ENCODE data around the gene SDS.

Gene SDS, protein sequence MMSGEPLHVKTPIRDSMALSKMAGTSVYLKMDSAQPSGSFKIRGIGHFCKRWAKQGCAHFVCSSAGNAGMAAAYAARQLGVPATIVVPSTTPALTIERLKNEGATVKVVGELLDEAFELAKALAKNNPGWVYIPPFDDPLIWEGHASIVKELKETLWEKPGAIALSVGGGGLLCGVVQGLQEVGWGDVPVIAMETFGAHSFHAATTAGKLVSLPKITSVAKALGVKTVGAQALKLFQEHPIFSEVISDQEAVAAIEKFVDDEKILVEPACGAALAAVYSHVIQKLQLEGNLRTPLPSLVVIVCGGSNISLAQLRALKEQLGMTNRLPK

DNA sequence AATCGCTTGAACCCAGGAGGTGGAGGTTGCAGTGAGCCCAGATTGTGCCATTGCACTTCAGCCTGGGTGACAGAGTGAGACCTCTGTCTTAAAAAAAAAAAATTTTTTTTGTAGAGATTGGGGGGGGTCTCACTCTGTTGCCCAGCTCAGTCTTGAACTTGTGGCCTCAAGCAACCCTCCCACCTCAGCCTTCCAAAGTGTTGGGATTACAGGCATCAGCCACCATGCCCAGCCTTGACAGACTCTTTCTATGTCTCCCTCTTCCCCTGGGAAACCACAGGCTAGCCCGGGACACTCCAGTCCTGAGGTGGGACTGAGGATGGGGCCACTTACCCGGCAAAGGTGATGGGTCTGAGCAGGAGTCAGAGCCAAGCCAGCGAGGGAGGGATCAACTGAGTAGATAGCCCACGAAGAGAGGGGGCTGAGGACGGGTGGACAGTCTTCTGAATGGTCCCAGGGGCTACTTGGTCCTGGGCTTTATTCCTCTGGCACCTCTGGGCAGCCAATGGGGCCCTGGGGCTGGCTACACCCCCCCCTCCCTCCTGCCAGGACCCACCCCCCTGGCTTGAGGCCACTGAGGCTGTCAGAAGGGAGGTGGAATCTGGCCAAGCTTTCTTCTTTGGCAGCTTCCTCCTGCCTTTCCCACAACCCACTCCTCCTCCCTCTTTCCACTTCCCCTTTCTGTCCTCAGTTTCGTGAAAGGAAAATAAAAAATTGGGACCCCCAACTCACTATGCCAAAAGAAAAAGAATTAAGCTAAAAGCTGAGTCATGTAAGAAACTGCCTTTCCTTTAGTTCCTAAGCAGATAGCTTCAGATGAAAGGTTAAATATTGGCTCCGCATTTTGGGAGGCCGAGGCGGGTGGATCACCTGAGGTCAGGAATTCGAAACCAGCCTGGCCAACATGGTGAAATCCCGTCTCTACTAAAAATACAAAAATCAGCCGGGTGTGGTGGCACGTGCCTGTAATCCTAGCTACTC, at the start of gene SDS:
Gene SDS, minus strand, starts transcription at position 453 of the 981 bp plus-strand sequence. CDS start 4,179 bp downstream, outside the sequence.
- DNase-seq (ENCODE audit: low read depth) = no peak

DNA sequence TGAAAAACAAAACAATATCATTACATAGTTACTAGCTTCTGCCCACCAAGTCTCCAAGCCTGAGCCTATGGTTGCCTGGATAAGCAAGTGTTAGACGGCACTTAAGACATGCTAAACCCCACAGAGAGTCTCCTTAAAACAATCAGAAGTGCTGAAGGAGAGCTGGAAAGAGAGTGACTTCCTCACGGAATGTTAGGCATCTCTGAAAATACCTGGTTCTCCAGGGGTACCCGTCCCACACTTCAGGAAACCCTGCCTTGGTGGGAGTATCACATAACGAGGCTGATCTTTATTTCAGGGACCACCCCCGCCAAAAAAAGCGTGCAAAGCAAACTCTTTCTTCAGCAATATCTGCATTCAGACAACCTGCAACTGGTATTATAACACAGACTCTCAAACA, 49.6 kb upstream of the SDS start:
- DNase-seq (ENCODE audit: low read depth) = no peak

DNA sequence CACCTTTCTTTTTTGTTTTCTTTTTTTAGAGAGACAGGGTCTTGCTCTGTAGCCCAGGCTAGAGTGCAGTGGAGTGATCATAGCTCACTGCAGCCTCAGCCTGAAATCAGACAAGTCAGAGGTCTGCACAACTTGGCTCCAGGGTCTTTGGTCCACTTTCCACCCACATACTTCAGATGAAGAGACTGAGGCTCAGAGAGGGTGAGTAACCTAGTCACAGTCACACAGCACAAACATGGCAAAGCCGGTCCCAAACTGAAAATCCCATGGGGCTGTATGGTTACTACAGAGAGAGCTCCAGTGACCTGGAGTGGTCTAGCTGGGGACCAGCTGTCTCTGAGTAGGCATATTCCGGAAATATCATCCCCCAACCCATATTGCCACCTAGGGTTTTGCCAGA, 48.8 kb upstream of the SDS start:
- no peak for DNase-seq (ENCODE audit: low read depth)

DNA sequence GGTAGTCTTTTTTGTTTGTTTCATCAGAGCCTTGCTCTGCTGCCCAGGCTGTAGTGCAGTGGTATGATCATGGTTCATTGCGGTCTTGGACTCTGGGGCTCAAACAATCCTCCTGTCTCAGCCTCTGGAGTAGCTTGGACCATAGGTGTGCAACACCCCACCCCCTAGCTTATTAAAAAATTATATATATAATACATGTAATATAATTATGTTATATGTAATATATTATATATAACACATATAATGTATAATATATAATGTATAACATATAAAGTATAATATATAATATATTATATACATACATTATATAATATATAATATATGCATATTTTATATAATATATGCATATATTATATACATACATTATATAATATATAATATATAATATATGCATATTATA, 46.2 kb upstream of the SDS start:
- DNase-seq (ENCODE audit: low read depth) = no peak

DNA sequence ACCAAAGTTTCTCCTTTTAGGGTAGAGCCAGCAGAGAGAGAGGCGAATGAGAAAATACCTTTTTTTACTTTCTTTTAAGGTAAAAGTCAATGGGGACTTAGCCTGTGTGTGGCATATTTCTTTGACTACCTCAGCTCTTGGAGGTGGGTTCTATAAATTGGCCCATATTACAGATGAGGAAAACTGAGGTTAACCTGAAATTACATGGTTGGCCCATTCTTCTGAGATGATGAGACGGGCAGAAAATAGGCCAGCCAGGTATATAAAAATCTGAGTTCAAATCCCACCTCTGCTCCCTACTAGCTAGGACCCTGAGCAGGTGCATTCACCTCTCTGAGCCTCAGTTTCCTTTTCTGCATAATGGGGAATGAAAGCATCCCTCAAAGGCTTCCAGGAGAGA, 45.6 kb upstream of the SDS start:
- no peak for DNase-seq (ENCODE audit: low read depth)

DNA sequence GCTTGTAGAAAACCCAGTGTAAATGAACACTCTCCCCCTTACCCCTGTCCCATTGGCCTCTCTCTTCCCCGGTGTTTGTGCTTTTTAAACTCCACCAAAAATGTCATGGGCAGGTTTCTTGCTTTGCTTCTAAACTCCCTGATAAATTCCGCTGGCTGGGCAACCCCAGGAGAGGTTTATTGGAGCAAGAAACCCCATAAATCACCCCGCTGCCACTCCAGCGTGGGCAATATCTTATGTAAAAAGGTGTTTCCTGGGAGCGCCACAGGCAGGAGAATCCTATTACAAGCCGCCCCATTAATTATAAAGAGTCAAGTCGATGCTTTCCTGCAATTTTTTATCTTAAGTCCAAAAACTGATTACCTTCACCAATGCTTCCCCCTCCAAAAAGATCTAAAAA, 45.2 kb upstream of the SDS start:
- DNase-seq (ENCODE audit: low read depth) = no peak

DNA sequence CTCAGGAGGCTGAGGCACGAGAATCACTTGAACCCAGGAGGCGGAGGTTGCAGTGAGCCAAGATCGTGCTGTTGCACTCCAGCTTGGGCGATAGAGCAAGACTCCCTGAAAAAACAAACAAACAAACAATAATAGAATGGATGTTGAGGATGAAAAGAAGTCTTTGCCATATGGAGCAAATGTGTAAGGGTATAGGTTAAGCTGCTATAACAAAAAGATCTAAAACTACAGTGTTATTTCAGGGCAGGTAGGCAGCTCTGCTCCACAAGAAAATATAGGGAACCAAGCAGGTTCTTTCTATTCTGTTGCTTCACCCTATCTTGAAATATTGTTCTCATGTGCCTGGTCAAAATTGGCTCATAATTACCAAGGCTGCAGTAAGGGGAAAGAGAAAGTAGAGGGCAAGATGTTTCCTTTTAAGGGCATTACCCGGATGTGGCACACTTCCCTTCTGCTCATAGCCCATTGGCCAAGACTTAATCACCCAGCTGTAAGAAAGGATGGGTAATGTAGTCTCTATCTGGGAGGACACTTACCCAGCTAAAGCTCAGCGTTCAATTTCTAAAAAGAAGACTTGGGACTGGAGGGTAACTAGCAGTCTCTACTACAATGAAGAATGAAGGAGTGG, 42.0 kb upstream of the SDS start:
- no peak for DNase-seq (ENCODE audit: low read depth)

DNA sequence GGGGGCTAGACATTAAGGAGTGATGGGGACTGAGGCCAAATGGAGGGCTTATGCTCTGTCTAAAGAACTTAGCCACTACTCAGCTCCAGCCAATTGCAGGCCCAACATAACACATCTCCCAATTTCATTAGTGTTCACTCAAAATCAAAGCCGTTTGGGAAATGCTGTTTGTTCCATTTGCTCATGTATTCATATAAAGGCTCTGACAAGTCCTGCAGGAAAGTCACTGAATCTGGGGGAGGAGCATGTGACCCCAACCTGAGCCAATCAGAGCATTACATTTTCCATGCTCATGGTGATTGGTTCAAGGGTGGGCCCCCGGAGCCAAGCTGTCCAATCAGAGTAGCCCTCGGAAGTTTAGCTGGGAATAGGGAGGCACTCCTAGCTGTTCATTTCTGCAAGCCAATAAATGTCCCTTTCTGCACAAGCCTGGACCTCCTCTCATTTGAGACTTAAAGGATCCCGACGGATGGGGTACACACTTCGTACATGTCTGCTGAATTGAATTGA, 39.4 kb upstream of the SDS start:
- DNase-seq (ENCODE audit: low read depth) = no peak

DNA sequence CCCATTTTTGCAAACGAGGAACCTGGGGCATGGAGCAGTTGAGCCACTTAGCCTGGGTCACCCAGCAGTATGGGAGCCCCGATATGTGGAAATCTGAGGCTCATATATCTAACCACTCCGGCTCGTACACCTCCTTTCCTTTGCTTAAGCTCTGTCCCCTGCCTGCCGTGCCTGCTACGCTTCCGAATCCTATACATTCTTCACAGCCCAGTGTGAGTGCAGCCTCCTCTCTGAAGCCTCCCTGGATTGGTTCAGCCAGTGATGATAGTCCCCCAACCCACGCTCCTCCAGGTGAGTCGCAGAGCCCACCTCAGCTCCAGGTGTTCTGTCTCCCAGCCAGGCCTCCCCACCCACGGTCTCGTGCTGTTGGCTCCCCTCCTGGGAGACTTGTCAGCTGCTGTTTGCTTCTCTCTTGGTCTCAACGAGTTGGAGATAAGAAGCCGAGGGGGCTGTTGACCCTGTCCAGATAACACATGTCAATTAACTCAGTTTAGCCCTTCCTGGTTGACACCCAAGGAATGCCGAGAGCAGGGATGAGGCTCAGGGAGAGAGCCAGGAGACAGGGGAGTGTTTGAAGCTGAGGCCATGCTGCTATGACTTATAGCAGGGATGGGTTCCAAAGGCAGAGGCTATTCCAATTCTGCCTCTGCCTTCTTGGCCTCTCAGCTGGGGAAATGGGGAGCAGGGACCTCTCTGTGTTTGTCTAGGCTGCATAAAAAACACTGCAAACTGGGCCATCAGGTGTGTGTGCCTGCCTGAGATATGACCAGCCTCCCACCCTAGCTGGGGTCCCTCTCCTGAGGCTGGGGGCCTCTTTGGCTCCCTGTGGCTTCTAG, 37.5 kb upstream of the SDS start:
- DNase-seq (ENCODE audit: low read depth) = no peak

DNA sequence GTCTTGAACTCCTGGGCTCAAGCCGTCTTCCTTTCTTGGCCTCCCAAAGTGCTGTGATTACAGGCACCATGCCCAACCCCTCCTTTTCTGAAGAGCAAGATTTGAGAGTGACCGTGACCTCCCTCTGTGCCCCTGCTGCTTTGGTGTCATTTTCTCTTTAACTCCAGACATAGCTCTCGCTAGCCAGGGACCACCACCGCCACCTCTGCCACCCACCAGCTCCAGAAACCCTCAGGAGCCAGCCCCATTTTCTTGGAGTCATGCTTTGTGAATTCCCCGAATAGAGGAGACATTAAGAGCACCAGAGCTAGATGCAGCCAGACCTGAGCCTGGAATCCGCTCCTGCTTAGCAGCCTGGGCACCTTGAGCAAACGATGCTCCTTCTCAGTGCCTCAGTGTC, 36.6 kb upstream of the SDS start:
- DNase-seq (ENCODE audit: low read depth) = no peak

DNA sequence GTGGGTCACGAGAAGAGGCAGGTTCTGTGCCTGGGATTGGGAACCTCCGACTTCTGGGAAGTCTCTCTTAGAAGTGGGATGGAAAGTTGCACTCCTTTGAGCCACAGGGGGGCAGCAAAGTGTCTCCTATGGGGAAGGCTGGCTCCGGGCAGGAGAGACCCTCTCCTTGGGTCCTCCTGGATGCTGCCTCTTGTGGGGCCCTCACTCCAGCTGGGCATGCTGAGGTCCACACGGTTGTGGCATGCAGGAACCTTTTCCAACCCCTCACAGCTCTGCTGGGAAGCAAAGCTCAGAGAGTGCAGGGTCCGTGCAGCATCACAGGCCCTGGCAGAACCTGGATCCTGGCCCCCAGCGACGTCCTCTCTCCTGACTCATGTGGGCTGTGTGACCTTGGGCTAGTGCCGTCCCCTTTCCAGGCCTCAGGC, 35.9 kb upstream of the SDS start:
- no peak for DNase-seq (ENCODE audit: low read depth)

DNA sequence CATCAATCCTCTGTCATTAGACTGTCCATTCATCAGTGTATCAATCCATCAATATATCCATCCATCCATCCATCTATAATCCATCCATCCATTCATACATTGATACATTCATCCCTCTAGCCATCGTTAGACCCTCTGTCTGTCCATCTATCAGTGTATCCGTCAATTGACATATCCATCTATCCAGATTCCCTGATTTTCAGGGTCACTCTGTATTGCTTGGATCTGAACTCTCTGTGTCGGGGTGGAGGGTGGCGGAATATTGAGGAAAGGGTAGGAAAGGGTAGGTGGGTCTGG, 35.6 kb upstream of the SDS start:
- DNase-seq (ENCODE audit: low read depth) = no peak

DNA sequence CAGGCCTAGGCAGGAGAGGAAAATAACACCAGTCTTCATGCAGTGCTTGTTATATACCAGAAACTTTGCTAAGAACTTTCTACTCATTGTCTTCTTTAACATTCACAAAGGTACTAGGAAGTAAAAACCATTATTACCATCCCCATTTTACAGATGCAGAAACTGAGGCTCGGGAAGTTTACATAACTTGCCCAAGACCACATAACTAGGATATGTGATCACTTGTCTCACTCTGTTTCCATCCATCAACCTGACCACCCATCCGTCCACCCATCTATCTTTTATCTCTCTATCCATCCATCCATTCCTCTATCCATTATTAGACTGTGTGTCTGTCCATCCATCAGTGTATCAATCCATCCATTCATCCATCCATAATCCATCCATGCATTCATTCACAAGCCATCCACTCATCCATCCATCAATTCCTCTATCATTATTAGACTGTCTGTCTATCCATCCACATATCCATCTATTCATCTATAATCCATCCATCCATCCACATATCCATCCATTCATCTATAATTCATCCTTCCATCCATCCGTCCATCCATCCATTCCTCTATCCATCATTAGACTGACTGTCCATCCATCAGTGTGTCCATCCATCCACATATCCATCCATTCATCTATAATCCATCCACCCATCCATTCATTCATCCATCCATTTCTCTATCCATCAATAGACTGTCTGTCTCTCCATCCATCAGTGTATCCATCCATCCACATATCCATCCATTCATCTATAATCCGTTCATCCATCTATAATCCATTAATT, 35.0 kb upstream of the SDS start:
- no peak for DNase-seq (ENCODE audit: low read depth)

DNA sequence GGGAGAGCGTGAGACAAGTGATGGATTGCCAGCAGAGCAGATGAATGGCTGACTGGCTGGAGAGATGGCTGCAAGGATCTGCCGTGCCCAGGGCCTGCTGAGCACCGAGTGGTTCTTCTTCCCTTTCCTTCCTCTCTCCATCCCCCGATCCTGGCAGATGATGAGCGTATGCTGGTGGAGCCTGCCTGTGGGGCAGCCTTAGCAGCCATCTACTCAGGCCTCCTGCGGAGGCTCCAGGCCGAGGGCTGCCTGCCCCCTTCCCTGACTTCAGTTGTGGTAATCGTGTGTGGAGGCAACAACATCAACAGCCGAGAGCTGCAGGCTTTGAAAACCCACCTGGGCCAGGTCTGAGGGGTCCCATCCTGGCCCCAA, 34.0 kb upstream of the SDS start:
- DNase-seq (ENCODE audit: low read depth) = no peak

DNA sequence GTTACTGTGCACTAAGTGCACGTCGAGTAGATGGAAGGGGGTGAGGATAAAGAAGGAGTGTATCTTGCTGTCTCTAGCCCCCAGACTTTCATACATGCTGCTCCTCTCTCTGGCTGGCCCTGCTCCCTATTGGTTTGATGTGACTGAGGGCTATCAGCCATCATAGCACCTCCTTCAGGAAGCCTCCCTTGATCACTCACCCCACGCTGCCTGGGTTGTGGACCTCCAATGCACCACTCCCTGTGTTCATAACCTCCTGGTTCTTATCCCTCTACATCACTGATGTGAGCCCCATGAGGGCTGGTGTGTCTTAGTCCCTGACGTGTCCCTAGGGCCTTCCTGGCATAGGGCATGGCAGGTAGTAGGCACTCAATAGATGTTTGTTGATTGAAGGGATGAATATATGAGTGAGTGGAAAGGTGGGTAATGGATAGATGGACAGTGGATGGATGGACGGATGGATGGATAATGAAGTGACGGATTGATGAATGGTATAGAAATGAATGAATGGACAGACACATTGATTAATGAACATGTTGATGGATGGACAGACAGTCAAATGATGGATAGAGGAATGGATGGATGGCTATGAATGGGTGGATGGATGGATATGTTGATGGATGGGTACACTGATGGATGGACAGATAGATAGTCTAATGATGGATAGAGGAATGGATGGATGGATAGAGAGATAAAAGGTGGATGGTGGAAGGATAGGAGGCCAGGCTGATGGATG, 33.5 kb upstream of the SDS start:
- no peak for DNase-seq (ENCODE audit: low read depth)

DNA sequence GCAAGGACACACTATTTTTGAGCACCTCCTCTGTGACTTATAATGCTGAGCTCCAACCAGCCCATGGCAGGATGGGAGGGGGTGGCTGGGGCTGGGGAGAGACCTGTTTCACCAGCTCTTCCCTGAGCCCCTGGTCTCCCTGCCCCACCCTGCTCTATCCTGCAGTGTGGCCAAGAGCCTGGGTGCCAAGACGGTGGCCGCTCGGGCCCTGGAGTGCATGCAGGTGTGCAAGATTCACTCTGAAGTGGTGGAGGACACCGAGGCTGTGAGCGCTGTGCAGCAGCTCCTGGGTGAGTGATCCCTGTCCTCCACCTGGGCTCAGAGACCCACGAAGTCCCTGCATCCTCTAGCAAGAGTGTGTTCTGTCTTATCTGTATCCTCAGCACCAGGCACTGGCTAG, 32.9 kb upstream of the SDS start:
- DNase-seq (ENCODE audit: low read depth) = no peak

DNA sequence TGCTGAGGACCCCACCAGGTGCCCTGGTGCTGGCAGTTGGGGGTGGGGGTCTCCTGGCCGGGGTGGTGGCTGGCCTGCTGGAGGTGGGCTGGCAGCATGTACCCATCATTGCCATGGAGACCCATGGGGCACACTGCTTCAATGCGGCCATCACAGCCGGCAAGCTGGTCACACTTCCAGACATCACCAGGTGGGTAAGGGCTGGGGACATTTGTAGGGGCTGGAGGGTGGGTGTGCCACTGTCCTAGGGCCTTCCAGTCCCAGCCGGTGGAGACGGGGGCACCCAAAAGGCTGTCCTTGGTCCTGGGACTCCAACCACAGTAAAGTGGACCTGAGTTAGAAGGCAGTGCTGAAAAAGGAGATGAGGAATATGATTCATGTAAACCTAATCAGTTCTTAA, 31.7 kb upstream of the SDS start:
- no peak for DNase-seq (ENCODE audit: low read depth)

DNA sequence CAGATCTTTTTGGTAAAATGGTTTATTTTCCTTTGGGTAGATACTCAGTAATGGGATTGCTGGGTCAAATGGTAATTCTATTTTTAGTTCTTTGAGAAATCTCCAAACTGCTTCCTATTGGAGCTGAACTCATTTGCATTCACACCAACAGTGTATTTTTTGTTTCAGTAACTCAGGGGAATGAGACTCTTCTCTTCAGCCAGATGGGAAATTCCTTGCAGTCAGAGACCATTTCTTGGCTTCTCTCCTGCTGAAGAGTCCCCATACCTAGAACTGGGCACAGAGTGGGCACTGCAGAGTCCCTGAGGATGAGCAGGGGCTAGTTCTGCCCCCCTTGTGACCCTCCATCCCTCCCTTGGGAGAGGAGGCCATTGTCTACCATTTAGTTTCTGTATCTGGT, 29.3 kb upstream of the SDS start:
- DNase-seq (ENCODE audit: low read depth) = no peak

DNA sequence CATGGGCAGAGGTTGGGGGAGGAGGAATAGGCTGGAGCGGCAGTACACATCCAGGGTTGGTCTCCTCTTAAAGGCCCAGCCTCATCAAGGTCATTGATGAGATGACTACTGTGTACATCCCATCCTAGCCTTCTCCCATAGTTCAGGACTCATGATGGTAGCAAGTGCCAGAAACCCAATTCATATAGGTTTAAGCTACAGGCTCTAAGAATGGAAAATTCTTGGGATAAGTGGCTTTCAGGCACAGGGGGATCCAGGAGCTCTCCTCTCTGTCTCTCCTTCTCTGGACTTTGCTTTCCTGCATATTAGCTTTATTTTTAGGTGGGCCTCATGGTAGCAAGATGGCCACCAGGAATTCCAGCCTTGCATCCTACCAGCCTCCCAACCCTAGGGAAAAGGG, 24.8 kb upstream of the SDS start:
- DNase-seq (ENCODE audit: low read depth) = no peak

DNA sequence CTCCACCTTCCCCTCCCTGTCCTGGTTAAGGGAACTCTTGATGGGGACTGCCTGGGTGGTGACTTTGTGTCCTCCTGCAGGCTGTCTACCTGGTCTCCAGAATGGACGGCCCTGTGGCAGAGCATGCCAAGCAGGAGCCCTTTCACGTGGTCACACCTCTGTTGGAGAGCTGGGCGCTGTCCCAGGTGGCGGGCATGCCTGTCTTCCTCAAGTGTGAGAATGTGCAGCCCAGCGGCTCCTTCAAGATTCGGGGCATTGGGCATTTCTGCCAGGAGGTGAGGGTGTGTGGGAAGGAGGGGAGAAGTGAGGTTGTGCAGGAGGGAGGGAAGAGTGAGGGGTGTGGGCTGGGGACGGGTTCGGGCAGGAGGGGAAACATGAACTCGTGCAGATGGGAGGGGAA, 24.2 kb upstream of the SDS start:
- DNase-seq (ENCODE audit: low read depth) = no peak

Measured in stimulated activated CD4-positive, alpha-beta T cell treated with anti-CD3 and anti-CD28 coated beads, Interleukin-2, amount 100 ng/mL, for 4 hours (primary cell).